LNCAP (cell line): Measurements from ENCODE around the gene CHMP2B.

Experiments used
- CTCF ChIP-seq: fragments of 450-650 bp; IDR thresholded peaks from 2 replicates; pipeline ENCODE4 v1.5.1; 2017; ENCODE audit warnings: mild to moderate bottlenecking

Gene CHMP2B

DNA sequence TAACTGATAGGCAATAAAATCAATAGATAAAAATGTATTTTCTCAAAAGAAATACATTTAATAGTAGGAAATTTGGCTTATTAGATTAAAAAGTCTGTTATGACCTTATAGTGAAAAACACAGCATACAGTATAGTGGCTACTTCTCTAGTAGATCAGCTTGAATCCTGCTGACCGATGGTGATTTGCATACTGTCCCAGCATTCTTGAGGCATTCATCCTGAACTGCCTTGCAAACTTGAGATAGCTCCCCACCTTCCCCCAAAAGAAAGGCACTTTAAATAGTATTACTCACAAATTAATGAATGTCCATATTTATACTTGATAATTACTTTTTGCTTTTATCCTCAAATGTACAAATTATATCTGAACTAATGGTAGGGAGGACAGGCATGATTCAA, 6.7 kb downstream of the CHMP2B start:
- no peak for TF ChIP-seq CTCF

GRCh38 chr3:87236093-87236492, 9.0 kb downstream of the CHMP2B start:
- no peak for TF ChIP-seq CTCF

DNA sequence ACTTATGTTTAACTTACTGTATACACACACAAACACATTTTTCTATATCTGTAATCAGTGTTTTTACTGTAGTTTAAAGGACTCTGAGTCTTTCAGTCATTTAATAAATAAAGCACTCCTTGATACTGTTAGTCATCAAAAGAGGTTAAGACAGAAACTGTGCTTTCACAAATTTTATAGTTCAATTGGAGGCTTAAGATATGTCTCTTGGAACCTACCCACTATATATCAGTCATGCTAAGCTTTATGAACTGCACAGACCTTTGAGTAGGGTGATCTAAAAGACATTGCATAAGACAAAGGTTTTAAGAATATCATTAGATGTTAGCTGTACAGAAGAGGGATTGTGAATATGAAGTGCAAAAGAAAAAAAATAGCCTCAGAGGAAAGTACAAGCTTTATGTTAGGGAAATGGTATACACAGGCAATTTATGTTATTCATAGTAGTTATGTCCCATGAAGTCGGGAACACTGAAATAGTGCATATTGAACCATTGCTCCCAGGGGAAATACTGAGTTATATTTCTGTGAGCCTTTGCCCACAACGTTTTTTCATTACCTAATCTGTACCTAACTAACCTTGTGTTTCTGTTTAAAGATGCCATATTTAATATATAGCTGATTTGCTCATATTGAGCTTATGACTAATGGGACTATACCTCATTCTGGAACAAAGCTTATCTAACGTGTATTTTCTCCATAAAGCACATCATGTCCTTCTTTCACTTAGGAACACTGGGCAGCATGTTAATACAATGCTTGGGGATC, 19.7 kb downstream of the CHMP2B start:
- no peak for TF ChIP-seq CTCF

GRCh38 chr3:87247430-87247773, 20.3 kb downstream of the CHMP2B start:
- no peak for TF ChIP-seq CTCF

DNA sequence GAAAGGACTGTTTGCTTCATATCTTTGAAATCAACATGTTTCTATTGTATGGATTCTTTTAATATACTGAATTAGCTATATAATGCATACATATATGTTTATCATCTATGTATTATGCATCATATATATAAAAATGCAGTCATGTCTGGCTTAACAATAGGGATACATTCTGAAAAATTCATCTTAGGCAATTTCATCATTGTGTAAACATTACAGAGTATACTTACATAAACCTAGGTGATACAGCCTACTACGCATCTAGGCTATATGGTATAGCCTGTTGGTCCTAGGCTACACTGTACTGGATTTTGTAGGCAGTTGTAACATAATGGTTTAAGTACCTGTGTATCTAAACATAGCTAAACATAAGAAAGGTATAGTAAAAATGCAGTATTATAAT, 21.7 kb downstream of the CHMP2B start:
- TF ChIP-seq CTCF = no peak

DNA sequence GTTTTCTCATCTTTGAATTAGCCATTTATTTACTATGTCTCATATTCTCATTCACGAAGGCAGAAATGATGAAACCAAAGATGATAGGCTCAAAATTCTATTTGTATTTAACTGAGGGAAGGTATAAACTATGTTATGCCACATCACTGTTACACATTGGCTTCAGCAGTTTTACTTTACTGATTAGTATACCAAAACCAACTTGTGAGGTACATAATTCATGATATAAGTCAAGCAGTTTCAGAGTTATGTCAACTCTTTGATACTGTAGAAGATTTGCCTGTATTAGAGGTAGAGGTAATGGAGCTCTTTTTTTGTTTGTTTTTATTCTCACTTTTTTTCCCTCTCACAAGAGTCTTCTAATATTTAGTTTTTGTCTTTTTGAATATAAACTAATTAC, 22.9 kb downstream of the CHMP2B start:
- TF ChIP-seq CTCF = no peak

GRCh38 chr3:87260270-87260669, 33.2 kb downstream of the CHMP2B start:
- peak; percentile 79 for TF ChIP-seq CTCF

- no peak for TF ChIP-seq CTCF
These were observed 34.8 kb downstream of the CHMP2B start for GRCh38 chr3:87261925-87262324.
